H1 (cell line): ENCODE measurements around the gene ATG2B. TPM values are rescaled to one million over a fixed set of nuclear protein-coding genes. Genes with fewer than 3 reads are reported as not detected.

Experiments
- E2F6 ChIP-seq: IDR thresholded peaks from 2 replicates; pipeline ENCODE4 v1.6.1; 2012; ENCODE audit warnings: inconsistent platforms
- EGR1 ChIP-seq: IDR thresholded peaks from 2 replicates; pipeline ENCODE4 v1.6.1; 2011; ENCODE audit warnings: low read depth, low read length, borderline replicate concordance
- JUND ChIP-seq: IDR thresholded peaks from 2 replicates; pipeline ENCODE4 v1.6.1; 2011; ENCODE audit warnings: mild to moderate bottlenecking, improper control_type of control experiment, low read length
- SIN3A ChIP-seq, 2 experiments: IDR thresholded peaks in 1 of 2; conservative IDR thresholded peaks in 1 of 2; 2 replicates each; pipeline ENCODE4 v1.6.1; 2011 to 2012; ENCODE audit warnings: low read length in 2 of 2, improper control_type of control experiment in 1 of 2, low read depth in 1 of 2, mild to moderate bottlenecking in 1 of 2
- SIX5 ChIP-seq: IDR thresholded peaks from 2 replicates; pipeline ENCODE4 v1.6.1; 2011; ENCODE audit warnings: mild to moderate bottlenecking, low read depth, low read length
- TCF12 ChIP-seq: IDR thresholded peaks from 2 replicates; pipeline ENCODE4 v1.6.1; 2011; ENCODE audit warnings: low read depth, mild to moderate bottlenecking, low read length
- polyA plus RNA-seq, 7 experiments: library from polyadenylated mRNA; depleted of rRNA in 3 of 7; stranded (reverse) in 5 of 7; unstranded in 2 of 7; fragments of >200 nt in 5 of 7; fragments of 200-250 nt in 2 of 7; gene quantifications; 1 replicate in 5 of 7; 2 replicates in 1 of 7; 4 replicates in 1 of 7; pipeline versions ENCODE4 v1.2.1 to v1.2.3, GENCODE V29; 2011 to 2013; ENCODE audit warnings: missing spikeins in 2 of 7, mixed read lengths in 2 of 7
- total RNA-seq: library from RNA; stranded (reverse); fragmentation: NEBNext Ultra II Directional; extraction: Animal tissue kit (Norgen Biotek cat#: 25700); gene quantifications from 2 replicates; pipeline ENCODE4 v1.2.1, GENCODE V29; 2021

The ATG2B gene
- total and polyA plus RNA-seq, 2 of the 8 experiments (the other 6 are each of a cell fraction or from before 2014, with no cell fraction given): 4.6 to 14.4 TPM

GRCh38 chr14:96284430-96284829 lies 78.7 kb downstream of the ATG2B start (continued):
- no peak for TF ChIP-seq E2F6
- no peak for TF ChIP-seq JUND
- TF ChIP-seq SIX5: no peak
- no peak for TF ChIP-seq EGR1
- no peak for TF ChIP-seq TCF12
- TF ChIP-seq SIN3A (conservative IDR thresholded peaks at IDR 0.05 in 1 of 2, IDR thresholded peaks at IDR 0.05 in 1 of 2; ENCODE audit: low read depth in 1 of 2, low read length in 2 of 2): no peak
